Measurements from ENCODE around the gene AGAP2.

The AGAP2 gene

GRCh38 chr12:57756406-57757341, 18.1 kb upstream of the AGAP2 start:
- TF ChIP-seq CTCF (conservative IDR thresholded peaks at IDR 0.05; ENCODE audit: low read length) = peak; percentile 52
- DNase-seq (ENCODE audit: low read depth) = no peak
- H3K4me3 ChIP-seq (ENCODE audit: low read length) = no peak overlapping the region

- TF ChIP-seq CTCF (conservative IDR thresholded peaks at IDR 0.05; ENCODE audit: low read length) = no peak
- peak overlapping the region; percentile 45 for H3K4me3 ChIP-seq (ENCODE audit: low read length)
- no peak for DNase-seq (ENCODE audit: low read depth)
Measured at GRCh38 chr12:57755454-57756372, 17.2 kb upstream of the AGAP2 start.

- TF ChIP-seq CTCF (conservative IDR thresholded peaks at IDR 0.05; ENCODE audit: low read length) = no peak
- H3K4me3 ChIP-seq (ENCODE audit: low read length) = peak overlapping the region; percentile 45
- no peak for DNase-seq (ENCODE audit: low read depth)
Measured at GRCh38 chr12:57755194-57755453, 16.6 kb upstream of the AGAP2 start.

GRCh38 chr12:57754411-57755193, 16.1 kb upstream of the AGAP2 start, which contains the start of gene MARCHF9:
Gene MARCHF9, plus strand, starts transcription at chr12:57755103. Its CDS starts 426 bp downstream, at chr12:57755529.
- no peak; the same call in 1 of the 2 replicates for TF ChIP-seq CTCF (conservative IDR thresholded peaks at IDR 0.05; ENCODE audit: low read length)
- no peak for DNase-seq (ENCODE audit: low read depth)
- H3K4me3 ChIP-seq (ENCODE audit: low read length) = peak within 1 kb of the TSS; percentile 54

- no peak for TF ChIP-seq CTCF (conservative IDR thresholded peaks at IDR 0.05; ENCODE audit: low read length)
- no peak overlapping the region for H3K4me3 ChIP-seq (ENCODE audit: low read length)
- no peak for DNase-seq (ENCODE audit: low read depth)
Measured at GRCh38 chr12:57753756-57754337, 15.3 kb upstream of the AGAP2 start.

GRCh38 chr12:57752668-57753000, 14.1 kb upstream of the AGAP2 start:
- TF ChIP-seq CTCF (conservative IDR thresholded peaks at IDR 0.05; ENCODE audit: low read length) = no peak

More at GRCh38 chr12:57752668-57753000, 14.1 kb upstream of the AGAP2 start:
- no peak for DNase-seq (ENCODE audit: low read depth)
- H3K4me3 ChIP-seq (ENCODE audit: low read length) = peak overlapping the region; percentile 84
